ENCODE results near the gene TBCCD1. TPM values are rescaled to one million over a fixed set of nuclear protein-coding genes. Genes with fewer than 3 reads are reported as not detected.

The TBCCD1 gene
- total RNA-seq, 3 donors from 2014 or later, result 12.1 to 14.4 (median 12.4) TPM

GRCh38 chr3:186600896-186601295, 33.8 kb upstream of the TBCCD1 start:
- ATAC-seq (no peak), DNase-seq (no peak)
- Mint-ChIP-seq H3K36me3 (ENCODE audit: insufficient read depth) (no peaks in the 10 kb centered on the region), H3K9me3 (no peaks in the 10 kb centered on the region), H3K4me3 (no peak overlapping the region), H3K4me1 (ENCODE audit: low read depth) (no peaks in the 10 kb centered on the region), H3K27me3 (ENCODE audit: low read depth) (peaks cover 2% of the 10 kb centered on the region)

GRCh38 chr3:186599785-186600166, 32.6 kb upstream of the TBCCD1 start:
- Mint-ChIP-seq H3K4me1 (ENCODE audit: low read depth) (no peaks in the 10 kb centered on the region), H3K36me3 (ENCODE audit: insufficient read depth) (no peaks in the 10 kb centered on the region), H3K9me3 (no peaks in the 10 kb centered on the region), H3K4me3 (no peak overlapping the region), H3K27me3 (ENCODE audit: low read depth) (peaks cover 2% of the 10 kb centered on the region)
- no peak for DNase-seq
- no peak for ATAC-seq

- H3K4me1 Mint-ChIP-seq (ENCODE audit: low read depth), result no peaks in the 10 kb centered on the region
- DNase-seq (no peak), ATAC-seq (no peak)
- no peak overlapping the region for H3K4me3 Mint-ChIP-seq
- H3K27me3 Mint-ChIP-seq (ENCODE audit: low read depth), result peaks cover 2% of the 10 kb centered on the region
- H3K9me3 Mint-ChIP-seq, result no peaks in the 10 kb centered on the region
- H3K36me3 Mint-ChIP-seq (ENCODE audit: insufficient read depth), result no peaks in the 10 kb centered on the region
These were observed 32.1 kb upstream of the TBCCD1 start for GRCh38 chr3:186599142-186599784.

GRCh38 chr3:186598794-186599141, 31.6 kb upstream of the TBCCD1 start:
- H3K4me3 Mint-ChIP-seq, result no peak overlapping the region
- no peaks in the 10 kb centered on the region for H3K4me1 Mint-ChIP-seq (ENCODE audit: low read depth)
- H3K36me3 Mint-ChIP-seq (ENCODE audit: insufficient read depth), result no peaks in the 10 kb centered on the region

GRCh38 chr3:186598108-186598784, 31.1 kb upstream of the TBCCD1 start:
- Mint-ChIP-seq H3K9me3 (no peaks in the 10 kb centered on the region), H3K36me3 (ENCODE audit: insufficient read depth) (no peaks in the 10 kb centered on the region), H3K4me3 (no peak overlapping the region), H3K27me3 (ENCODE audit: low read depth) (peaks cover 2% of the 10 kb centered on the region), H3K4me1 (ENCODE audit: low read depth) (no peaks in the 10 kb centered on the region)
- no peak for DNase-seq
- ATAC-seq, result no peak

More at GRCh38 chr3:186598794-186599141, 31.6 kb upstream of the TBCCD1 start:
- no peaks in the 10 kb centered on the region for H3K9me3 Mint-ChIP-seq
- peaks cover 2% of the 10 kb centered on the region for H3K27me3 Mint-ChIP-seq (ENCODE audit: low read depth)
- ATAC-seq (no peak), DNase-seq (no peak)

GRCh38 chr3:186596568-186597287, 29.6 kb upstream of the TBCCD1 start:
- no peak for ATAC-seq
- Mint-ChIP-seq H3K4me3 (no peak overlapping the region), H3K36me3 (ENCODE audit: insufficient read depth) (no peaks in the 10 kb centered on the region), H3K4me1 (ENCODE audit: low read depth) (no peaks in the 10 kb centered on the region), H3K27me3 (ENCODE audit: low read depth) (peaks cover 2% of the 10 kb centered on the region), H3K9me3 (no peaks in the 10 kb centered on the region)
- DNase-seq, result no peak

- no peaks in the 10 kb centered on the region for H3K9me3 Mint-ChIP-seq
- peaks cover 12% of the 10 kb centered on the region for H3K4me1 Mint-ChIP-seq (ENCODE audit: low read depth)
- no peak for DNase-seq
- ATAC-seq, result no peak
- H3K36me3 Mint-ChIP-seq (ENCODE audit: insufficient read depth), result no peaks in the 10 kb centered on the region
- no peak overlapping the region for H3K4me3 Mint-ChIP-seq
- peaks cover 2% of the 10 kb centered on the region for H3K27me3 Mint-ChIP-seq (ENCODE audit: low read depth)
These were observed 27.5 kb upstream of the TBCCD1 start for GRCh38 chr3:186594591-186595113.

- H3K9me3 Mint-ChIP-seq, result no peaks in the 10 kb centered on the region
- H3K4me3 Mint-ChIP-seq, result no peak overlapping the region
- H3K4me1 Mint-ChIP-seq (ENCODE audit: low read depth), result peaks cover 17% of the 10 kb centered on the region
- peaks cover 2% of the 10 kb centered on the region for H3K27me3 Mint-ChIP-seq (ENCODE audit: low read depth)
- DNase-seq, result no peak
- no peaks in the 10 kb centered on the region for H3K36me3 Mint-ChIP-seq (ENCODE audit: insufficient read depth)
- ATAC-seq, result no peak
These were observed 26.7 kb upstream of the TBCCD1 start for GRCh38 chr3:186593862-186594261.

GRCh38 chr3:186592682-186593081, 25.5 kb upstream of the TBCCD1 start:
- DNase-seq, result no peak
- Mint-ChIP-seq H3K36me3 (ENCODE audit: insufficient read depth) (peaks cover 2% of the 10 kb centered on the region), H3K4me1 (ENCODE audit: low read depth) (peaks cover 24% of the 10 kb centered on the region), H3K4me3 (no peak overlapping the region), H3K9me3 (no peaks in the 10 kb centered on the region), H3K27me3 (ENCODE audit: low read depth) (no peaks in the 10 kb centered on the region)
- ATAC-seq, result no peak

- peaks cover 24% of the 10 kb centered on the region for H3K4me1 Mint-ChIP-seq (ENCODE audit: low read depth)
- DNase-seq, result no peak
- H3K36me3 Mint-ChIP-seq (ENCODE audit: insufficient read depth), result peaks cover 6% of the 10 kb centered on the region
- H3K27me3 Mint-ChIP-seq (ENCODE audit: low read depth), result no peaks in the 10 kb centered on the region
- no peak overlapping the region for H3K4me3 Mint-ChIP-seq
- H3K9me3 Mint-ChIP-seq, result no peaks in the 10 kb centered on the region
- ATAC-seq, result no peak
These were observed 23.6 kb upstream of the TBCCD1 start for GRCh38 chr3:186590580-186591295.

GRCh38 chr3:186589856-186590579, 22.9 kb upstream of the TBCCD1 start:
- no peaks in the 10 kb centered on the region for H3K9me3 Mint-ChIP-seq
- H3K4me3 Mint-ChIP-seq, result no peak overlapping the region
- peaks cover 24% of the 10 kb centered on the region for H3K4me1 Mint-ChIP-seq (ENCODE audit: low read depth)
- ATAC-seq (peak; percentile 65 to 76), DNase-seq (no peak)
- H3K27me3 Mint-ChIP-seq (ENCODE audit: low read depth), result no peaks in the 10 kb centered on the region
- peaks cover 13% of the 10 kb centered on the region for H3K36me3 Mint-ChIP-seq (ENCODE audit: insufficient read depth)

- no peaks in the 10 kb centered on the region for H3K9me3 Mint-ChIP-seq
- H3K36me3 Mint-ChIP-seq (ENCODE audit: insufficient read depth), result peaks cover 21% of the 10 kb centered on the region
- peaks cover 24% of the 10 kb centered on the region for H3K4me1 Mint-ChIP-seq (ENCODE audit: low read depth)
- H3K27me3 Mint-ChIP-seq (ENCODE audit: low read depth), result no peaks in the 10 kb centered on the region
- ATAC-seq, result no peak
- H3K4me3 Mint-ChIP-seq, result no peak overlapping the region
- no peak for DNase-seq
These were observed 22.0 kb upstream of the TBCCD1 start for GRCh38 chr3:186589121-186589520.

GRCh38 chr3:186588632-186589031, 21.5 kb upstream of the TBCCD1 start:
- Mint-ChIP-seq H3K4me3 (no peak overlapping the region), H3K4me1 (ENCODE audit: low read depth) (peaks cover 24% of the 10 kb centered on the region), H3K36me3 (ENCODE audit: insufficient read depth) (peaks cover 26% of the 10 kb centered on the region), H3K9me3 (no peaks in the 10 kb centered on the region), H3K27me3 (ENCODE audit: low read depth) (no peaks in the 10 kb centered on the region)
- no peak for ATAC-seq
- DNase-seq, result no peak

GRCh38 chr3:186587183-186587582, 20.0 kb upstream of the TBCCD1 start:
- peaks cover 36% of the 10 kb centered on the region for H3K36me3 Mint-ChIP-seq (ENCODE audit: insufficient read depth)
- peaks cover 24% of the 10 kb centered on the region for H3K4me1 Mint-ChIP-seq (ENCODE audit: low read depth)
- H3K9me3 Mint-ChIP-seq, result no peaks in the 10 kb centered on the region
- ATAC-seq (no peak), DNase-seq (no peak)
- no peaks in the 10 kb centered on the region for H3K27me3 Mint-ChIP-seq (ENCODE audit: low read depth)
- no peak overlapping the region for H3K4me3 Mint-ChIP-seq

All from activated T-cell treated with anti-CD3 and anti-CD28 coated beads, Interleukin-2, amount 50 U/mL, for 4 hours (primary cell).